Measurements from ENCODE around the gene BCL2L13.

The BCL2L13 gene

GRCh38 chr22:17767233-17768065, 128.9 kb downstream of the BCL2L13 start:
- DNase-seq = peak; percentile 33

- DNase-seq = peak; percentile 39
These were observed 130.6 kb downstream of the BCL2L13 start for GRCh38 chr22:17769013-17769715.

- no peak for DNase-seq
These were observed 131.1 kb downstream of the BCL2L13 start for GRCh38 chr22:17769716-17770082.

GRCh38 chr22:17770180-17771077, 131.9 kb downstream of the BCL2L13 start:
- no peak for DNase-seq

GRCh38 chr22:17772249-17772957, 133.8 kb downstream of the BCL2L13 start:
- no peak for DNase-seq

- DNase-seq = peak; percentile 45
These were observed 134.5 kb downstream of the BCL2L13 start for GRCh38 chr22:17772958-17773605.

GRCh38 chr22:17773606-17774205, 135.1 kb downstream of the BCL2L13 start:
- DNase-seq = peak; percentile 68

- peak; percentile 68 for DNase-seq
These were observed 135.8 kb downstream of the BCL2L13 start, which contains the start of gene BID for GRCh38 chr22:17774206-17774925. TSS of gene BID (minus strand) at chr22:17774469. CDS start at chr22:17750116, 24,353 bp downstream.

GRCh38 chr22:17774926-17775685, 136.5 kb downstream of the BCL2L13 start:
- DNase-seq = no peak

GRCh38 chr22:17775781-17776465, 137.4 kb downstream of the BCL2L13 start:
- DNase-seq = no peak

- peak; percentile 83 for DNase-seq
These were observed 138.6 kb downstream of the BCL2L13 start for GRCh38 chr22:17777005-17777716.

GRCh38 chr22:17777717-17778044, 139.1 kb downstream of the BCL2L13 start:
- DNase-seq = no peak

GRCh38 chr22:17778412-17778976, 139.9 kb downstream of the BCL2L13 start:
- DNase-seq = no peak

GRCh38 chr22:17779286-17780115, 140.9 kb downstream of the BCL2L13 start:
- DNase-seq = no peak

- DNase-seq = no peak
These were observed 141.7 kb downstream of the BCL2L13 start for GRCh38 chr22:17780116-17780740.
